ENCODE measurements around the gene RCL1.
"Not testable (repeated sequence)": the region's sequence is repeated elsewhere in the genome, so short reads cannot be mapped to it uniquely, and the experiment has no call there.

The RCL1 gene

DNA sequence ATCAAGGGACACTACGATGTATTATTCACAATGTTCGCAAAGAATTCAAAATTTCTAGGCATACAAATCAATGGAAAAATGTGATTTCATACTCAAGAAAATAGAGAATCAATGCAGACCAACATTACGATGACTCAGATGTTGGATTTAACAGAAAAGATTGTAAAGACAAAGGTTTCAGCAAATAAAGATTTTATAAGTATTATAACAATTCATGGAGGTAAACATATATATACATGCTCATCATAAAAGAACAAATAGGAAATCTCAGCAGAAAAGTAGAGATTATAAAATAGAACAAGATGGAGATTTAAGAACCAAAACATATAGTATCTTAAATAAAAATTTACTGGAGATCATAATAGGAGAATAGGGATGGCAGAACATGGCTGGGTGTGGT lies 98.9 kb downstream of the RCL1 start:
- DNase-seq = no peak

DNA sequence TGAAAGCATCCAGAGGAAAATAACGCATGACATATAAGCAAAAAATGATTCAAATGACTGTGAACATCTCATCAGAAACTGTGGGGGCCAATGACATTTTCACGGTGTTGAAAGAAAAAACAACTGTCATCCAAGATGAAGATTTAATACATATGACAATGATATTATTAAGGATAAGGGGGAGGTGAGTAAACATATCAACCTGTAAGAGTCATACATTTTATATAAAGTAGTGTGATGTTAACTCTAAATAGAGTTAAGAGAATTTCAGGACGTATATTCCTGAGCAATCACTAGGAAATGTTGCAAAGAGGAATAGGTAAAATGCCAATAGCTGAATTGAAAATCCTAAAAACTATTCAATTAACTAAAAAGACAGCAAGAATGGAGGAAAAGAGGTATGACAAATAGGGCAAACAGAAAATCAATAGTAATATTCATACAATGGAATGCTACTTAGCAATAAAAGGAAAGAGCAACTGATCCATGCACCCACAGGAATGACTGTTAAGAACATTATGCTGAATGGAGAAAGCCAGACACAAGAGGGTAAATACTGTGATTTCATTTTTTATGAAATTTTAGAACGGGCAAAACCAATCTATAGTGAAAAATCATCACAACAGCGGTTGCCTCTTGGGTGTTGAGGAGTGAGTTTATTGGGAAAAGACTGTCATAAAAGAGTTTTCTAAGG lies 99.9 kb downstream of the RCL1 start:
- no peak for DNase-seq

DNA sequence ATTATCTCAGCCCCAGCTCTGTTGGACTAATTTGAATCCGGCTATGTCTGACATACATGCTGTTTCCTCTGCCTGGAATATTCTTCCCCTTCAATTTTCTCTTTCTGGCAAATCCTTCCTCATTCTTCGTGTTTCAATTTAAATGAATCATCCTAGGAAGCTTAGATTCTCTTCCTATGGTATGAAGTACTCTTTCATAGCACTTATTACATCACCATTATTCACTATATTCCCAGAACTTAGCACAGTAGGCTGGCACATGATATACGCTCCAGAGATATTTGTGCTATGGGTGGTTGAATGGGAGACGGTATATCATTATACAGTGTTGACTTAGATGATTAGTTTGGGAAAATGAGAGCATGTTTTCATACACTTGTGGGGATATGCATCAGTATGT lies 101.3 kb downstream of the RCL1 start:
- DNase-seq = no peak

DNA sequence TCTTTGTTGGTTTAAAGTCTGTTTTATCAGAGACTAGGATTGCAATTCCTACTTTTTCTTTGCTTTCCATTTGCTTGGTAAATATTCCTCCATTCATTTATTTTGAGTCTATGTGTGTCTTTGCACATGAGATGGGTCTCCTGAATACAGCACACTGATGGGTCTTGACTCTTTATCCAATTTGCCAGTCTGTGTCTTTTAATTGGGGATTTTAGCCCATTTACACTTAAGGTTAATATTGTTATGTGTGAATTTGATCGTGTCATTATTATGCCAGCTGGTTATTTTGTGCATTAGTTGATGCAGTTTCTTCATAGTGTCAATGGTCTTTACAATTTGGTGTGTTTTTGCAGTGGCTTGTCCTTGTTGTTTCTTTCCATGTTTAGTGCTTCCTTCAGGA lies 107.1 kb downstream of the RCL1 start:
- DNase-seq = not testable (repeated sequence)

DNA sequence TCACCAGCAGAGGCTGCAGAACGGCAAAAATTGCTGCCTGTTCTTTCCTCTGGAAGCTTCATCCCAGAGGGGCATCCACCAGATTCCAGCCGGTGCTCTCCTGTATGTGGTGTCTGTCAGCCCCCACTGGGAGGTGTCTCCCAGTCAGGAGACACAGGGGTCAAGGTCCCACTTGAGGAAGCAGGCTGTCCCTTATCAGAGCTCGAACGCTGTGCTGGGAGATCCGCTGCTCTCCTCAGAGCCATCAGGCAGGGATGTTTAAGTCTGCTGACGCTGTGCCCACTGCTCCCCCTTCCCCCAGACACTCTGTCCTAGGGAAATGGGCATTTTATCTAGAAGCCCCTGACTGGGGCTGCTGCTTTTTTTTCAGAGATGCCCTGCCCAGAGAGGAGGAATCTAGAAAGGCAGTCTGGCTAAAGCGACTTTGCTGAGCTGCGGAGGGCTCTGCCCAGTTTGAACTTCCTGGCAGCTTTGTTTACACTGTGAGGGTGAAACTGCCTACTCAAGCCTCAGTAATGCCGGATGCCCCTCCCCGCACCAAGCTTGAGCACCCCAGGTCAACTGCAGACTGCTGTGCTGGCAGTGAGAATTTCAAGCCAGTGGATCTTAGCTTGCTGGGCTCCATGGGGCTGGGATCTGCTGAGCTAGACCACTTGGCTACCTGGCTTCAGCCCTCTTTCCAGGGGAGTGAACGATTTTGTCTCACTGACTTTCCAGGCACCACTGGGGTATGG lies 108.8 kb downstream of the RCL1 start:
- not testable (repeated sequence) for DNase-seq

DNA sequence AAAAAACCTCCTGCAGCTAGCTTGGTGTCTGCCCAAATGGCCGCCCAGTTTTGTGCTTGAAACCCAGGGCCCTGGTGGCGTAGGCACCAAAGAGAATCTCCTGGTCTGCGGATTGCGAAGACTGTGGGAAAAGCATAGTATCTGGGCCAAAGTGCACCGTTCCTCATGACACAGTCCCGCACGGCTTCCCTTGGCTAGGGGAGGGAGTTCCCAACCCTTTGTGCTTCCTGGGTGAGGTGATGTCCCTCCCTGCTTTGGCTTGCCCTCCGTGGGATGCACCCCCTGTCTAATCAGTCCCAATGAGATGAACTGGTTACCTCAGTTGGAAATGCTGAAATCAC lies 109.4 kb downstream of the RCL1 start:
- no peak for DNase-seq

DNA sequence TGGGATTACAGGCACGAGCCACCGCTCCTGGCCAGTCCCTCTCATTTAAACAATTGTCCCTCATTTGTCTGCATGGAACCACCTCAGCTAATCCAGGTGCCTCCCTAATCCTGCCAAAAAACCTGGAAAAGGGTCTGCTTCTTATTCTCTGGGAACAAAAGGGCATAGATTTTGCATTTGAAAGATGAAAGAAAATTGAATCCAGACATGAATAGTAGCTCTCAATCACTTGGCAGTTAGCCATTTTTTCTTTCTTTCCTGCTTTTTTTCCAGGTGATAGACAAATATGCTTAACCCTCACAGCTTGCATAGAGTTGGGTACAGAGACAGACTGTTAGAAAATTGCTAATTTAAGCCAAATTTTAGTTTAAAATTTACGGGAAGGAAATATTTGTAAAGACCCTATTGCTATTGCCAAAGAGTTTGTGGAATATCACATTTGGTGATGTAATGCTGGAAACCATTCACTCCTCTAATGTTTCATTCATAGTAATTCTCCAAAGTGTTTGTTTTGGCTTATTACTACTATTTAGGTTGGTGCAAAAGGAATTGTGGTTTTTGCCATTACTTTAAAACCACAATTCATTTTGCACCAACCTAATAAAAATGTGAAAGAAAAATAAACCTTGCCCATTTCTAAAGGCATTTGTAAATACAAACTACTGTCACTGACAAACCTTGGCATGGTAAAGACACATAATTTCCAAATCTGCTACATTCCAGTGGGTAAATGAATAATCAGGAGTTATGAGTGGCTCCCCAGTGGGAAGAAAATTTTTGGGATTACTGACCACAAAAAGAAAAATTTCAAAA lies 111.8 kb downstream of the RCL1 start:
- no peak for DNase-seq

DNA sequence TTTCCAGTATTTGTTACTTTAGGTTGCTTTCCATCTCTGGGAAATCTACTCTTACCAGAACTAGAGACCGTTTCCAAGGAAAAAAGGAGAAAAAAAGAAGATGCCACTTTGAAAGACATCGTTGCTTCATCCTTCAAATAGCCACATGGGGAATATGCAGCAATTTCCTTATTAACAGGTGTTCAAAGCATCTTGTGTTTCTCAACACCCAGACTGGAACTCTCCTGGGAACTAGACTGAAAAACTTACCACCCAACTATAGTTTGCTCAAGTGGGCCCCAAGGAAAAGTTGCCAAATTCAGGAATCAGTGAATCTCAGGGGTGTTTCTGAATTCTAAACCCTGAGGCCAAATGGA lies 112.4 kb downstream of the RCL1 start:
- no peak for DNase-seq
